SK-N-SH treated with all-trans-retinoic acid at 6 μM for 48 hours (cell line): ENCODE results near the gene DDIT3.

Source experiments
- ATAC-seq: fragments of 200-7000 bp; cut with Tn5 transposase; 3 replicates; pipeline ENCODE4 v1.9.1; 2020; ENCODE audit warnings: mild to moderate bottlenecking, moderate library complexity
- ARNTL ChIP-seq: fragments of 450-650 bp; formaldehyde crosslinking; IDR thresholded peaks from 2 replicates; pipeline ENCODE4 v1.5.0; 2020; ENCODE audit warnings: low read depth, mild to moderate bottlenecking, moderate library complexity, borderline replicate concordance
- BACH2 ChIP-seq: fragments of 250-450 bp; sonication (Bioruptor Pico); IDR thresholded peaks from 2 replicates; pipeline ENCODE4 v1.9.0; 2021; ENCODE audit warnings: mild to moderate bottlenecking, borderline replicate concordance
- CREB5 ChIP-seq: fragments of 250-450 bp; sonication (Bioruptor Pico); IDR thresholded peaks from 2 replicates; pipeline ENCODE4 v1.5.1; 2020; ENCODE audit warnings: low read depth, mild to moderate bottlenecking, moderate library complexity
- CSDC2 ChIP-seq: fragments of 250-450 bp; sonication (Bioruptor Pico); IDR thresholded peaks from 2 replicates; pipeline ENCODE4 v1.5.0; 2020; ENCODE audit warnings: mild to moderate bottlenecking, moderate library complexity
- CSRNP3 ChIP-seq: fragments of 250-450 bp; sonication (Bioruptor Pico); IDR thresholded peaks from 2 replicates; pipeline ENCODE4 v1.5.1; 2021; ENCODE audit warnings: mild to moderate bottlenecking, moderate library complexity
- ESRRG ChIP-seq: fragments of 250-450 bp; sonication (Bioruptor Pico); IDR thresholded peaks from 2 replicates; pipeline ENCODE4 v1.6.1; 2021; ENCODE audit warnings: mild to moderate bottlenecking
- GLIS3 ChIP-seq: fragments of 250-450 bp; sonication (Bioruptor Pico); IDR thresholded peaks from 2 replicates; pipeline ENCODE4 v1.5.0; 2020; ENCODE audit warnings: mild to moderate bottlenecking, moderate library complexity
- ISL1 ChIP-seq: fragments of 250-450 bp; sonication (Bioruptor Pico); IDR thresholded peaks from 2 replicates; pipeline ENCODE4 v2.1.2; 2022; ENCODE audit warnings: mild to moderate bottlenecking, moderate library complexity
- OSR1 ChIP-seq: fragments of 250-450 bp; sonication (Bioruptor Pico); IDR thresholded peaks from 2 replicates; pipeline ENCODE4 v1.8.0; 2022; ENCODE audit warnings: moderate library complexity, mild to moderate bottlenecking, inconsistent platforms
- PATZ1 ChIP-seq: fragments of 250-450 bp; sonication (Bioruptor Pico); IDR thresholded peaks from 2 replicates; pipeline ENCODE4 v1.8.0; 2020; ENCODE audit warnings: mild to moderate bottlenecking, moderate library complexity, borderline replicate concordance
- POU6F1 ChIP-seq: fragments of 250-450 bp; sonication (Bioruptor Pico); IDR thresholded peaks from 2 replicates; pipeline ENCODE4 v1.8.0; 2021; ENCODE audit warnings: low read depth, mild to moderate bottlenecking, moderate library complexity, borderline replicate concordance
- PPARA ChIP-seq: fragments of 250-450 bp; sonication (Bioruptor Pico); IDR thresholded peaks from 2 replicates; pipeline ENCODE4 v1.5.0; 2020; ENCODE audit warnings: mild to moderate bottlenecking, borderline replicate concordance
- RARB ChIP-seq: fragments of 250-450 bp; sonication (Bioruptor Pico); IDR thresholded peaks from 2 replicates; pipeline ENCODE4 v1.8.0; 2021; ENCODE audit warnings: mild to moderate bottlenecking, moderate library complexity
- SNAI2 ChIP-seq: fragments of 250-450 bp; sonication (Bioruptor Pico); IDR thresholded peaks from 2 replicates; pipeline ENCODE4 v1.5.0; 2020; ENCODE audit warnings: mild to moderate bottlenecking, moderate library complexity
- TCF4 ChIP-seq: fragments of 250-450 bp; sonication (Bioruptor Pico); IDR thresholded peaks from 2 replicates; pipeline ENCODE4 v1.8.0; 2021; ENCODE audit warnings: mild to moderate bottlenecking, moderate library complexity, borderline replicate concordance
- ZC3H10 ChIP-seq: fragments of 250-450 bp; sonication (Bioruptor Pico); IDR thresholded peaks from 2 replicates; pipeline ENCODE4 v1.5.1; 2021; ENCODE audit warnings: mild to moderate bottlenecking, moderate library complexity

Gene DDIT3

GRCh38 chr12:57539134-57539768 lies 18.9 kb upstream of the DDIT3 start:
- ATAC-seq = no peak
- TF ChIP-seq GLIS3 (CRISPR knock-in tag) (no peak), BACH2 (CRISPR knock-in tag) (no peak), CREB5 (CRISPR knock-in tag) (no peak), ISL1 (CRISPR knock-in tag) (no peak), PPARA (CRISPR knock-in tag) (no peak), TCF4 (CRISPR knock-in tag) (no peak), ARNTL (no peak), POU6F1 (no peak), CSRNP3 (CRISPR knock-in tag) (no peak), CSDC2 (CRISPR knock-in tag) (no peak), ESRRG (CRISPR knock-in tag) (no peak), OSR1 (CRISPR knock-in tag) (no peak), SNAI2 (CRISPR knock-in tag) (no peak)

GRCh38 chr12:57536597-57536942 lies 16.3 kb upstream of the DDIT3 start:
- ATAC-seq = no peak
- TF ChIP-seq ISL1 (CRISPR knock-in tag) (no peak), CREB5 (CRISPR knock-in tag) (no peak), PATZ1 (CRISPR knock-in tag) (no peak), BACH2 (CRISPR knock-in tag) (no peak), CSRNP3 (CRISPR knock-in tag) (no peak), GLIS3 (CRISPR knock-in tag) (no peak), RARB (CRISPR knock-in tag) (no peak), POU6F1 (no peak), ARNTL (no peak), PPARA (CRISPR knock-in tag) (no peak), ZC3H10 (CRISPR knock-in tag) (no peak), CSDC2 (CRISPR knock-in tag) (no peak)
